Neuronal stem cell (in vitro differentiated cells): ENCODE results near the gene KIFC1.
"Not testable (repeated sequence)": the region's sequence is repeated elsewhere in the genome, so short reads cannot be mapped to it uniquely, and the experiment has no call there.

ENCODE experiments used
- DNase-seq: peaks from one replicate; pipeline ENCODE4 v3.0.0-alpha.2; 2013; ENCODE audit warnings: low spot score
- H2AFZ ChIP-seq: one replicate; pipeline ENCODE4 v1.6.1; 2013; ENCODE audit warnings: mild to moderate bottlenecking, low read length, inconsistent platforms
- H2AK5ac ChIP-seq: 2 replicates; pipeline ENCODE4 v1.6.1; 2013; ENCODE audit warnings: low read depth, mild to moderate bottlenecking, inconsistent platforms, low read length, moderate library complexity, mixed read lengths
- H2BK120ac ChIP-seq: 2 replicates; pipeline ENCODE4 v1.6.1; 2013; ENCODE audit warnings: low read depth, mild to moderate bottlenecking, inconsistent platforms, low read length, moderate library complexity, mixed read lengths
- H2BK12ac ChIP-seq: one replicate; pipeline ENCODE4 v1.6.1; 2013; ENCODE audit warnings: low read length, inconsistent platforms
- H2BK15ac ChIP-seq: 2 replicates; pipeline ENCODE4 v1.6.1; 2013; ENCODE audit warnings: mild to moderate bottlenecking, low read length, inconsistent platforms, mixed read lengths
- H2BK5ac ChIP-seq: one replicate; pipeline ENCODE4 v1.6.1; 2013; ENCODE audit warnings: inconsistent platforms, mild to moderate bottlenecking, low read length, moderate library complexity
- H3K14ac ChIP-seq: one replicate; pipeline ENCODE4 v1.6.1; 2013; ENCODE audit warnings: low read length, inconsistent platforms
- H3K18ac ChIP-seq: 2 replicates; pipeline ENCODE4 v1.6.1; 2013; ENCODE audit warnings: low read length, inconsistent platforms
- H3K23ac ChIP-seq: 2 replicates; pipeline ENCODE4 v1.6.1; 2013; ENCODE audit warnings: low read depth, mild to moderate bottlenecking, mixed read lengths, low read length, inconsistent platforms; ENCODE audit not compliant: poor library complexity
- H3K27ac ChIP-seq: replicated peaks from 3 replicates; pipeline ENCODE4 v1.5.1; 2013; ENCODE audit warnings: low read length, inconsistent platforms
- H3K27me3 ChIP-seq, 3 experiments: 2 replicates each; pipeline ENCODE4 v1.6.1; 2013; ENCODE audit warnings: low read length in 3 of 3, mild to moderate bottlenecking in 2 of 3, inconsistent platforms in 1 of 3, low read depth in 1 of 3, mixed read lengths in 1 of 3, moderate library complexity in 1 of 3; ENCODE audit not compliant: control insufficient read depth in 3 of 3, insufficient read depth in 3 of 3
- H3K36me3 ChIP-seq, 2 donors: replicated peaks in 1 of 2; 2 replicates each; pipeline ENCODE4 v1.6.1; 2013; ENCODE audit warnings: low read length in 2 of 2; ENCODE audit not compliant: control insufficient read depth in 2 of 2, insufficient read depth in 2 of 2
- H3K4ac ChIP-seq: 2 replicates; pipeline ENCODE4 v1.6.1; 2013; ENCODE audit warnings: inconsistent platforms, mild to moderate bottlenecking, low read length, moderate library complexity
- H3K4me1 ChIP-seq, 2 donors: 1 replicate in 1 of 2; 2 replicates in 1 of 2; pipeline ENCODE4 v1.6.1; 2013; ENCODE audit warnings: low read length in 2 of 2, low read depth in 1 of 2; ENCODE audit not compliant: control insufficient read depth in 2 of 2, insufficient read depth in 1 of 2
- H3K4me2 ChIP-seq: one replicate; pipeline ENCODE4 v1.6.1; 2013; ENCODE audit warnings: mild to moderate bottlenecking, low read length, inconsistent platforms; ENCODE audit not compliant: insufficient read depth, poor library complexity, severe bottlenecking
- H3K4me3 ChIP-seq, 2 donors: 2 replicates each; pipeline ENCODE4 v1.5.1; 2013; ENCODE audit warnings: low read length in 2 of 2, mild to moderate bottlenecking in 2 of 2, inconsistent platforms in 1 of 2, moderate library complexity in 1 of 2
- H3K79me1 ChIP-seq: one replicate; pipeline ENCODE4 v1.6.1; 2013; ENCODE audit warnings: low read depth, mild to moderate bottlenecking, inconsistent platforms, low read length, moderate library complexity
- H3K9ac ChIP-seq: one replicate; pipeline ENCODE4 v1.6.1; 2013; ENCODE audit warnings: mild to moderate bottlenecking, low read depth, low read length, inconsistent platforms; ENCODE audit not compliant: poor library complexity
- H3K9me3 ChIP-seq, 2 donors: replicated peaks in 1 of 2; 2 replicates each; pipeline versions ENCODE3 to v1.6.1; 2013; ENCODE audit warnings: low read length in 2 of 2, mild to moderate bottlenecking in 2 of 2, inconsistent platforms in 1 of 2, low read depth in 1 of 2, mixed read lengths in 1 of 2, moderate library complexity in 1 of 2; ENCODE audit not compliant: control insufficient read depth in 2 of 2, insufficient read depth in 1 of 2
- H4K8ac ChIP-seq: one replicate; pipeline ENCODE4 v1.6.1; 2013; ENCODE audit warnings: low read depth, mild to moderate bottlenecking, inconsistent platforms, low read length, moderate library complexity
- H4K91ac ChIP-seq: one replicate; pipeline ENCODE4 v1.6.1; 2013; ENCODE audit warnings: low read length, low read depth, mild to moderate bottlenecking, inconsistent platforms; ENCODE audit not compliant: poor library complexity
- WGBS, 2 donors: extraction: QIAGEN DNeasy Blood & Tissue Kit; methylation state at CpG; one replicate each; pipeline ENCODE4 v1.1.7; 2013; ENCODE audit warnings: missing lambda C conversion rate in 2 of 2, mixed read lengths in 1 of 2; ENCODE audit not compliant: insufficient read length in 2 of 2, insufficient replicate concordance in 1 of 2; ENCODE audit errors: extremely low coverage in 2 of 2; 5-methylcytosine and 5-hydroxymethylcytosine counted together

The KIFC1 gene

DNA sequence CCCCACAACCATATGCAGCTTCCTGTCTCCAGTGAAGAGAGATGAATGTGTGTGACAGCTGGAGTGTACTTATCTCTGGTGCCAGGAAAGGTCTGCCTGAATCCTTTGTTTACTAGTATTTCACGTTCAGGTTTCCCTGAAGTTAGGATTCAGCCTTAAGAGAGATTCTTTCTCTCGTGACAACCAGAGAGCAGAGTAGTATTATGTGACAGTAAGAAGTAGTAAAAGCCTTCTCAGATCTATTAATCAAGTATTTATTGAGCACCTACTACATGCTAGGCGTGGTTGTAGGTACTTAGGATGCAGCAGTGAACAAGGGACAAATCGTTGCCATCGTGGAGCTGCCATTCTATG, 949 bp downstream of the KIFC1 start:
- no peak overlapping the region for H3K4ac ChIP-seq
- no peak overlapping the region for H2AK5ac ChIP-seq
- H3K18ac ChIP-seq = no peak overlapping the region
- no peak overlapping the region for H2BK5ac ChIP-seq
- DNase-seq = no peak
- H3K4me1 ChIP-seq = peaks cover 8 to 18% of the 10 kb centered on the region in 2 donors
- H2BK120ac ChIP-seq = no peak overlapping the region
- no peak overlapping the region for H3K23ac ChIP-seq
- H2BK15ac ChIP-seq = no peak overlapping the region
- no peaks in the 10 kb centered on the region for H3K9me3 ChIP-seq
- no peak overlapping the region for H4K8ac ChIP-seq
- H2BK12ac ChIP-seq = no peak overlapping the region
- H3K27me3 ChIP-seq = no peaks in the 10 kb centered on the region
- no peak overlapping the region for H3K14ac ChIP-seq
- peak overlapping the region; percentile 87 for H2AFZ ChIP-seq
- peak overlapping the region; percentile 64 for H3K4me2 ChIP-seq
- H3K79me1 ChIP-seq = peaks cover 8% of the 10 kb centered on the region
- H4K91ac ChIP-seq = no peak overlapping the region
- H3K4me3 ChIP-seq = peak overlapping the region; percentile 85 to 97
- no peak overlapping the region for H3K27ac ChIP-seq
- peaks cover 4 to 38% of the 10 kb centered on the region in 2 donors for H3K36me3 ChIP-seq
- no CpG with 5 or more reads among the region's 5 CpGs for WGBS, 2 donors
- H3K9ac ChIP-seq = no peak overlapping the region

DNA sequence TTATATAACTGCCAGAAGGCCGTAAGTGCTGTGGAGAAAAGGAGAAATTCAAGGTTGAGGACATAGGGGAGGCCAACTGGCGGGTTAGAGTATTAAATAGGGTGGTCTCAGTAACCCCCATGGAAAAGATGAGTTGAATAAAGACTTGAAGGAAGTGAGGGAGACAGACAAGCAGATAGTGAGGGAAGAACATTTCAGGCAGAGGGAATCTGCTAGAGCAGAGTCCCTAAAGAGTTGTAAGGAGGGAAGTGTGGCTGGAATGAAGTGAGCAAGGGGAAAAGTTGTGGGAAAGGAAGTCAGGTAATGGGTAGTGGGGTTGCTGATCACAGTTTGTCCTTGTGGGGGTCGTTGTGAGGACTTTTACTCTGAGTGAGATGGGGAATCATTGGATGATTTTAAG, 1.4 kb downstream of the KIFC1 start:
- DNase-seq = no peak
- Histone ChIP-seq H4K8ac (no peak overlapping the region), H3K4me3 (peak overlapping the region; percentile 85 to 97), H4K91ac (no peak overlapping the region), H3K14ac (no peak overlapping the region), H2AK5ac (no peak overlapping the region), H3K18ac (no peak overlapping the region), H2BK120ac (no peak overlapping the region), H2BK15ac (no peak overlapping the region), H2BK12ac (no peak overlapping the region), H3K9me3 (no peaks in the 10 kb centered on the region), H2AFZ (no peak overlapping the region), H3K4ac (no peak overlapping the region), H3K79me1 (peaks cover 8% of the 10 kb centered on the region), H3K4me2 (peak overlapping the region; percentile 64), H3K36me3 (peaks cover 7 to 42% of the 10 kb centered on the region in 2 donors), H3K23ac (no peak overlapping the region), H3K27me3 (no peaks in the 10 kb centered on the region), H3K9ac (no peak overlapping the region), H2BK5ac (no peak overlapping the region), H3K4me1 (peaks cover 8 to 18% of the 10 kb centered on the region in 2 donors), H3K27ac (no peak overlapping the region)
- no CpG with 5 or more reads among the region's 3 CpGs for WGBS, 2 donors

DNA sequence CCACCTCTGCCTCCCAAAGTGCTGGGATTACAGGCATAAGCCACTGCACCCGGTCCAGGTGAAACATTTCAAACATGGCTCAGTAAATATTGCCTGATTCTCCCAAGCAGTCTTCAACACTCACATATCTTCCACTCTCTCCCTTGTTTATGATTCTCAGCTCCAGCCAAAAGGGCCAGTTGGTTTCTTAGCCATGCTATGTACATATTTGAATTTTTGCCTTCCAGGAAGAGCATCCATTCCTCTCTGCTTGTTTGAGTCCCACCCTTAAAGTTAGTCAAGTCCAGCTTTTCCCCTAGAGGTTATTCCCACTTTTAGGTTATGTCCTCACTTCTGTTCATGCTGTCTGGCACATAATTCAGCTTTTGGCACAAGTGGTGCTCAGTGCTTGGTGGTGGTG, 5.9 kb downstream of the KIFC1 start:
- Histone ChIP-seq H3K18ac (no peak overlapping the region), H3K36me3 (peaks cover 21 to 87% of the 10 kb centered on the region in 2 donors), H4K8ac (no peak overlapping the region), H2AFZ (no peak overlapping the region), H3K4me2 (no peak overlapping the region), H3K4me1 (peaks cover 5 to 13% of the 10 kb centered on the region in 2 donors), H2BK15ac (no peak overlapping the region), H3K4me3 (no peak overlapping the region), H3K4ac (no peak overlapping the region), H3K9me3 (no peaks in the 10 kb centered on the region), H3K23ac (no peak overlapping the region), H3K14ac (no peak overlapping the region), H2BK12ac (no peak overlapping the region), H3K27me3 (no peaks in the 10 kb centered on the region), H3K79me1 (peaks cover 3% of the 10 kb centered on the region), H2BK5ac (no peak overlapping the region), H3K9ac (no peak overlapping the region), H4K91ac (no peak overlapping the region), H2BK120ac (no peak overlapping the region), H2AK5ac (no peak overlapping the region), H3K27ac (no peak overlapping the region)
- WGBS, 2 donors = no CpG with 5 or more reads among the region's 1 CpG
- no peak for DNase-seq

DNA sequence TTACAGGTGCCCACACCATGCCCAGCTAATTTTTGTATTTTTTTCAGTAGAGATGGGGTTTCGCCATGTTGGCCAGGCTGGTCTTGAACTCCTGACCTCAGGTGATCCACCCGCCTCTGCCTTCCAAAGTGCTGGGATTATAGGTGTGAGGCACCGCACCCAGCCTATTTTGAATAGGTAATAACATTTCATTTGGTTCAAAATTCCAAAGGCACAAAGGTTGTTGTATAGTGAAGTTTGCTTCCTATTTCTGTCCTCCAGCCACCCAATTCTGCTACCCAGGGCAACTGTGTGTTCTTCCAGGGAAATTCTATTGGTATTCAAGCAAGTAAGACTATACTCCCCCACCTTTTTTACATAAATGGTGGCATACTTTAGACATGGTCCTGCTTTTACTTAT, 7.0 kb downstream of the KIFC1 start:
- H4K8ac ChIP-seq, H3K14ac ChIP-seq, H2BK12ac ChIP-seq, H3K4ac ChIP-seq, DNase-seq, H2BK15ac ChIP-seq, H4K91ac ChIP-seq, H3K4me2 ChIP-seq, H3K9me3 ChIP-seq, H2BK5ac ChIP-seq, H3K4me1 ChIP-seq, H3K27ac ChIP-seq, H3K27me3 ChIP-seq, H2AFZ ChIP-seq, H2BK120ac ChIP-seq, H3K9ac ChIP-seq, H3K18ac ChIP-seq, H2AK5ac ChIP-seq, H3K23ac ChIP-seq, H3K4me3 ChIP-seq, H3K79me1 ChIP-seq: not testable (repeated sequence)
- peaks cover 28 to 89% of the 10 kb centered on the region in 2 donors for H3K36me3 ChIP-seq
- no CpG with 5 or more reads among the region's 3 CpGs for WGBS, 2 donors
